ENCODE results near the gene NGDN. TPM values are rescaled to one million over a fixed set of nuclear protein-coding genes. Genes with fewer than 3 reads are reported as not detected.

Gene NGDN
- total RNA-seq, 1 experiment from 2014 or later, result 42.0 TPM

DNA sequence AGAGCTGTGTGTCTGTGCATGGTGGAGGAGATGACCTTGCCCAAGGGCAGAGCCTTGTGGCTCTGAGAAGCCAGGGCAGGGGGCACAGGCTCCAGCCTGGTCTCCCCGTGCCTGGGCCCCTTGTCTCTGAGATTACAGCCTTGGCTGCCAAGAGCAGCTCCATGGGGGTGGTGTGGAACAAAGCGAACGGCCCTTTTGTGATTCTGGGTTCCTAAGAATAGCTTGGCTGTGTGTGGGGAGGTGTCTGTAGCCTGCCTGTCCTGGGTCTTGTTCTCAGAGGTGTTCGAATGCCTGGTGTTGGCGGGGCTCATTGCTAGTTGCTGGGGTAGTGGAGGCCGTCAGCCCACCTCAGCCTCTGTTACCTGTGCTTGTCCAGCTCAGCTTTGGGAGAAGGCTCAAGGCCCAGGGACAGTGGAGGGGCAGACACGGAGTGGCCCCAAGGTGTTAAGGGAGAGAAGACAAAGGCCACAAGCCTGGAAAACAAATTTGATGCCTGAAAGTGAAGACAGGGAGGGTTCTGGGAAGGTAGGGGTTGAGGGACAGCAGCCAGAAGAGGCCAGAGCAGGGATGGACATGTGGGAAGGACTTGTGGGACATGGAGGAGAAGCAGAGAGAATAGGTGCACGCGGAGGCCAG lies 26.7 kb upstream of the NGDN start:
- Histone ChIP-seq H3K4me3 (replicated peaks in 1 of 2; ENCODE audit: low read depth in 1 of 2, low read length in 2 of 2) (no peak overlapping the region), H3K27ac (ENCODE audit: low read depth, low read length) (no peak overlapping the region), H3K79me2 (ENCODE audit: insufficient read depth, low read length) (no peaks in the 10 kb centered on the region), H3K4me2 (ENCODE audit: low read length) (no peak overlapping the region), H3K27me3 (ENCODE audit: insufficient read depth, low read length) (peaks cover 6% of the 10 kb centered on the region; the same call in 1 of the 2 replicates), H2AFZ (ENCODE audit: low read depth, low read length, poor library complexity, severe bottlenecking) (no peak overlapping the region), H3K4me1 (ENCODE audit: control insufficient read depth in 1 of 2, insufficient read depth in 2 of 2, low read length in 2 of 2) (no peaks in the 10 kb centered on the region), H3K9me3 (ENCODE audit: control insufficient read depth in 1 of 2, insufficient read depth in 1 of 2, low read depth in 1 of 2, low read length in 2 of 2) (no peaks in the 10 kb centered on the region), H3K9me2 (ENCODE audit: insufficient read depth) (no peaks in the 10 kb centered on the region), H3K9ac (ENCODE audit: low read length) (no peak overlapping the region), H3K36me3 (ENCODE audit: control insufficient read depth in 1 of 2, insufficient read depth in 2 of 2, low read length in 2 of 2) (no peaks in the 10 kb centered on the region), H4K20me1 (ENCODE audit: insufficient read depth) (no peaks in the 10 kb centered on the region)
- no peak for ATAC-seq
- POLR2A ChIA-PET, result no interaction called here
- no peak for DNase-seq (ENCODE audit: low read depth, low spot score)
- RAD21 ChIA-PET (ENCODE audit: low non-redundant PET in 1 of 2, low total read pairs in 2 of 2, uncharacterized antibody in 2 of 2, unreplicated experiment in 2 of 2), result no interaction called here
- CTCF ChIA-PET, result interaction anchor here (1.9 kb wide), 1 partner anchor 14 kb away, joined by 5 read pairs; no protein-coding TSS in a partner anchor
- TF ChIP-seq POLR2A (IDR thresholded peaks at IDR 0.05; ENCODE audit: borderline replicate concordance, extremely low read depth, insufficient read depth, insufficient read length) (no peak), POLR2AphosphoS5 (IDR thresholded peaks at IDR 0.05; ENCODE audit: low read depth, low read length) (no peak), TCF7L2 (IDR thresholded peaks at IDR 0.05; ENCODE audit: borderline replicate concordance, extremely low read depth, insufficient read depth, insufficient read length) (no peak), EZH2 (IDR thresholded peaks at IDR 0.05) (no peak), SP1 (IDR thresholded peaks at IDR 0.05; ENCODE audit: low read depth) (no peak), RAD21 (IDR thresholded peaks at IDR 0.05; ENCODE audit: low read depth) (no peak), ELF1 (IDR thresholded peaks at IDR 0.05; ENCODE audit: borderline replicate concordance, low read depth) (no peak), SRF (IDR thresholded peaks at IDR 0.05; ENCODE audit: low read depth) (no peak), EGR1 (IDR thresholded peaks at IDR 0.05; ENCODE audit: low read depth) (no peak)
- TF ChIP-seq, protein P1, sequence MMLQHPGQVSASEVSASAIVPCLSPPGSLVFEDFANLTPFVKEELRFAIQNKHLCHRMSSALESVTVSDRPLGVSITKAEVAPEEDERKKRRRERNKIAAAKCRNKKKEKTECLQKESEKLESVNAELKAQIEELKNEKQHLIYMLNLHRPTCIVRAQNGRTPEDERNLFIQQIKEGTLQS (IDR thresholded peaks at IDR 0.05), result no peak
- TF ChIP-seq, protein P2, sequence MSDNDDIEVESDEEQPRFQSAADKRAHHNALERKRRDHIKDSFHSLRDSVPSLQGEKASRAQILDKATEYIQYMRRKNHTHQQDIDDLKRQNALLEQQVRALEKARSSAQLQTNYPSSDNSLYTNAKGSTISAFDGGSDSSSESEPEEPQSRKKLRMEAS (IDR thresholded peaks at IDR 0.05), result no peak
- intact Hi-C loops (cut with micrococcal nuclease), result no loop called here
- BruUV-seq (replicated peaks), result no TSS peak

Data from HCT116 (cell line).